GM18511 (cell line): ENCODE data around the gene TMC1.
"Not testable (repeated sequence)": the region's sequence is repeated elsewhere in the genome, so short reads cannot be mapped to it uniquely, and the experiment has no call there.

ENCODE experiments used
- ATAC-seq: cut with Tn5 transposase; IDR thresholded peaks from one replicate; pipeline ENCODE4 v1.9.1; 2021; ENCODE audit warnings: mild to moderate bottlenecking, moderate library complexity; ENCODE audit not compliant: unreplicated experiment

Gene TMC1

DNA sequence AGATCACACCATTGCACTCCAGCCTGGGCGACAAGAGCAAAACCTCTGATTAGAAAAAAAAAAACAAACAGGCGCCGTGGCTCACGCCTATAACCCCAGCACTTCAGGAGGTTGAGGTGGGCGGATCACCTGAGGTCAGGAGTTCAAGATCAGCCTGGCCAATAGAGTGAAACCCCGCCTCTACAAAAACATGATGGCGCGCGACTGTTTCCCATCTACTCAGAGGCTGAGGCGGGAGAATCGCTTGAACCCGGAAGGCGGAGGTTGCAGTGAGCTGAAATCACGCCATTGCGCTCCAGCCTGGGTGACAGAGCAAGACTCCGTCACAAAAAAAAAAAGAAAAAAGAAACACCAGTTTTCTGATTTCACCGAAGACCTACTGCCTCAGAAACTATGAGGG lies at the start of gene TMC1:
TMC1 (plus strand) TSS at position 193 of the 400 bp plus-strand sequence. CDS start 127,041 bp downstream, outside the sequence.
- ATAC-seq = not testable (repeated sequence)

DNA sequence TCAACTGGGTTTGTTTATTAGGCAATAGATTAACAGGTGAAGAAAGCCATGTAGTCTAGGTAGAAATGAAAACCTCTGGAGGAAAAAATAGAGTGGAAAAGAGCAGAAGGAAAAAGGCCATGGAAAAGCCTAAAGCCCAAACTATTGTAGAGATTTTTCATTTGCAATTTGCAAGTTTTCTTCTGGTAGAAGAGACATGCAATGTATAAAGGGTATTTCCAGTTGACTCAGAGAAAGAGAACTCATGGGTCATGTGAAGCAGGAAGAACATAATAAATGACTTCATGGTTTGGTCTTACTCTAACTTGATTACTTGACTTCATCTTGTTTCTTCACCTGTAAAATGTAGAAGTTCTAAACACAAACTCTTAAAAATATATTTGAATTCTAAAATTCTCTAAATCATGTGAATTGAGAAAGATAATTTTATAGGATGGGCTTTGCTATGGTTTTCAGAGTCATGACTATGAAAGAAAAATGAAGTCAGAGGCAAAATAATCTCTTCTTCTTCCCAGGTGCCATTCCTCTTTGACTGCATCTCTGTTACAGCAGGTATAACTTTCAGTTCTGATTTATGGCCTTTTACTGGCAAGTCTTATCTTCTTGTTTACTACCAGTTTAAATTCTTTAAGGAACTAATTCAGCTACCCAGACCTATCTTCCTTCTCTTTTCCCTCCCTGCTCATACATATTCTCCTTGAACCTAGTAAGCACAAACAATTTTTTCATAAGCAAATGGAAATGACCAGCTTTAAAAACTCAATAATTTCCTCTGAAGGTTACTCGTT lies 47.7 kb upstream of the TMC1 start:
- peak; percentile 89 for ATAC-seq

DNA sequence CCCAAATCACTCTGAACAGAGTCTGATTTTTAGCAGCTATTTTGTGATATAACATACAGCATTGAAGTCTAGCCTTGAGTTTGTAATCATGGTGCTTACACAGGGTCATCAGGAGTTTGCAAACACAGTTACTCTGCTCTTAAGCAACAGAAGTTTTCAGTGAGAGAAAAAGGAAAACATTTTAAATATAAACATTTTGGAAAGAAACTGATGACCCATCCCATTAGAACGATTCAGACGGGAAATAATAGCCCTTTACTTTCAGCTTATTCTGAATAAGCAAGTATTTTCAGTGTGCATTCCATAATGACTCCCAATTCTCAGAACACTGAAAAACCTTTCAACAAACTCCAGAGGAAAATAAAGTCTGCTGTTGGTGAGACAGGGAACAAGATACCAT lies 46.7 kb upstream of the TMC1 start:
- ATAC-seq = no peak

DNA sequence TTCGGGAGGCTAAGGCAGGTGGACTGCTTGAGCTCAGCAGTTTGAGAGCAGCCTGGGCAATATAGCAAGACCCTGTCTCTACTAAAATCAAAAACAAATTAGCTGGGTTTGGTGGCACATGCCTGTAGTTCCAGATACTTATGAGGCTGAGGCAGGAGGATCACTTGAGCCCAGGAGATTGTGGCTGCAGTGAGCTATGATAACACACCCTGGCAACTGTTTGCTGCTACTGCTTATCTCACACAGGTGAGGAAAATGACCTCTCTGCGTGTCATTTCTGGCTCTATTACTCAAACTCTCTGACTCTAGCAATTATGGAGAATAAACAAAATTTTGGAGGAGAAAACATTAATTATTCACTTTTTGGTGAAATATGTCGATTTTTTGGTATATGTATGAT lies 45.3 kb upstream of the TMC1 start:
- no peak for ATAC-seq

DNA sequence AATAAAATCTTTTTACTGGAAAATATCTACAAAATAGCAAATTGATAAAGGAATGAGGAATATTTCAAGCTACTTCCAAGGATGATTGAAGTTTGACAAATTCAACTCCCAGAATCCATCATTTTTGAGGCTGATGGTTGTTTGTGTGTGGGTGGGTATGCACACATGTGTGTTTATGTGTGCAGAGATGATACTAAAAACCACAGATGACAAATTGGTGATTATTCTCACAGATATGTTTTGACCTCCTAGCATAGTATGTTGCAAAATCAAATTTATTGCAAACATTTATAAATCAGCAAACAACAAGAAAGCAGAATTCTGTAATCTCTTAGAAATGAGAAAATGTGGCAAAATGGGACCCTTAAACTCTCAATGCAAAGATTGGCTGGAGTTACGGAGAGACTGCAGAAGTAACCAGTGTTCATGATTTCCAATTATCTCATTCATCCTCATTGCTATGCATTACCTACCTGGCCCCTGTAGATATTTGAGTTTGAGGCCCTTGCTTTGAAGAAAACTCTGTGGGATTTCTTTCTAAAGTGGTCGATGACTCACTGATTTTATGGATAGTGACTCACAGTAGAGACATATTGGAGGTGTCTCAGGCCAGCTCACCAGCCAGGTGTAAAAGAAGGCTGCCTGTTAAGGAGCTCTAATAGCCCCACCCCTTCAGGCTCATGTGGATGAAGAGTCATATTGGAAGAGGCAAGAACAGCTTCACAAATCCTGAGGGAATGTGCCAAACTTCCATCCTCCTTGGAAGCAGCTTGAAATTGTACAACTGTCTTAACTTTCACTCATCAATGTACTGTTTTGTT lies 44.6 kb upstream of the TMC1 start:
- ATAC-seq = no peak

DNA sequence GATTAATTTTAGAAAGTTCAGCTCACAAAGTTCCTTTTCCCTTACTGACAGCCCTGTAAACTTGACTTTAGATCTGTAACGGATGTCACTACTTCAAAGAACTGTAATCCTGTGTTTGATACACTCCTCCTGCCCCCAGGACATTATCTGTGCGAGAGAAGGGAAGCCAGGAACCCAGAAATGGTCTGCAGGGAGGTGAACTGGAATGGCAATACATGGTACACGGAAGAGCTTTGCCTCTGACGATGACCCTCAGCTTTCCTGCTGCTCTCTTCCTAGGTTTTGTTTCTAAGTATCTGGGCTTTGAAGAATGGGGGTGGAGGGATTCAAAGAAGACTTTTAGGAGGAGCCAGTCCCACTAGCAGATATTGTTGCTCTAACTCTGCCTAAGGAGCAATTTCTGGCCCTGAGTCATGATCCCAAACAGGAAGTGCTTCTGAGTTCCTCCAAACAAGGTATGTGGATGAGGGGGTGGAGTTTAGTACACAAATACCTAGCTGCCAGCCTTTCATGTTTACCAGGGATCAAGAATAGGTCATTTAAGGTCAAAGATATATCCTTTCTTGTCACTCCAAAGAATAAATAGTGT lies 43.4 kb upstream of the TMC1 start:
- no peak for ATAC-seq

DNA sequence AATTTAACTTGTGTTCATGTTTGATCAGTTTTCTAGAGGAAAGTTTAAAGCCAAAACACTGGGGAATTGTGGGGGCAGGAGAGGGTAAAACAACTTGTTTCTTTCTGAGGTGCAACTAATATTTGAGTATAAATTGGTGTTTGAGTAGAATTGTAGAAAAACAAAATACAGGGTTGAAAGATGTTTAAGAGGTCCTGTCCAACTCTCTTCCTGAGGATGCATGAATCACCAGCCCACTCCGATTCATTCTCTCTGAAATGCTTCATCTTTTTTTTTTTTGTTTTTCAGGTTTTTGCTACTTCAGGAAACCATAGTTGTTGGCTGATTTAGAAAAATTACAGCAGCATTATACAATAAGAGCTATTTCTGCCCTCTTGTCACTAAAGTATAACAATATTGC lies 42.4 kb upstream of the TMC1 start:
- ATAC-seq = no peak

DNA sequence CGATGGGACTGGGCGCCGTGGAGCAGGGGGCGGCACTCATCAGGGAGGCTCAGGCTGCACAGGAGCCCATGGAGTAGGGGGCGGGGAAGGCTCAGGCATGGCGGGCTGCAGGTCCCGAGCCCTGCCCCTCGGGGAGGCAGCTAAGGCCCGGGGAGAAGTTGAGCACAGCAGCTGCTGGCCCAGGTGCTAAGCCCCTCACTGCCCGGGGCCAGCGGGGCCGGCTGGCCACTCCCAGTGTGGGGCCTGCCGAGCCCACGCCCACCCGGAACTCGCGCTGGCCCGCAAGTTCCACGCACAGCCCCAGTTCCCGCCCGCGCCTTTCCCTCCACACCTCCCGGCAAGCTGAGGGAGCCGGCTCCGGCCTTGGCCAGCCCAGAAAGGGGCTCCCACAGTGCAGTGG lies 41.1 kb upstream of the TMC1 start:
- ATAC-seq = not testable (repeated sequence)

DNA sequence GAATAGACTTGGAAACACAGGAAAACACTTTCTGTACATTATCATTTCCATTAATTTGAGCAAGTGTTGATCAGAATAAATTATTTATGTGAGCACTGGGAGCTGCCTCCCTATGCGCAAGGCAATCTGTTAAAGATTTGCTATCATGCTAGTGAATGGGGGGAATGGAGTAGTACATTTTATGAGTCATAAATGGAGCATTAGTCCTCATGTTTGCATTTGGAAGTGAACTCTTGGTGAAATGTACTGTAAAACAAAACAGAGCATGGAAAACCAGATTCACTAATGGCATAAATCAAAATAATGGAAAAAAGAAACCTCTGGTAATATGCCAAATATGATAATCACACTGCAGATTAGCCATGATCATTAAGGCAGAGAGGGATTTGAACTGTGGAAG lies 40.5 kb upstream of the TMC1 start:
- ATAC-seq = no peak

DNA sequence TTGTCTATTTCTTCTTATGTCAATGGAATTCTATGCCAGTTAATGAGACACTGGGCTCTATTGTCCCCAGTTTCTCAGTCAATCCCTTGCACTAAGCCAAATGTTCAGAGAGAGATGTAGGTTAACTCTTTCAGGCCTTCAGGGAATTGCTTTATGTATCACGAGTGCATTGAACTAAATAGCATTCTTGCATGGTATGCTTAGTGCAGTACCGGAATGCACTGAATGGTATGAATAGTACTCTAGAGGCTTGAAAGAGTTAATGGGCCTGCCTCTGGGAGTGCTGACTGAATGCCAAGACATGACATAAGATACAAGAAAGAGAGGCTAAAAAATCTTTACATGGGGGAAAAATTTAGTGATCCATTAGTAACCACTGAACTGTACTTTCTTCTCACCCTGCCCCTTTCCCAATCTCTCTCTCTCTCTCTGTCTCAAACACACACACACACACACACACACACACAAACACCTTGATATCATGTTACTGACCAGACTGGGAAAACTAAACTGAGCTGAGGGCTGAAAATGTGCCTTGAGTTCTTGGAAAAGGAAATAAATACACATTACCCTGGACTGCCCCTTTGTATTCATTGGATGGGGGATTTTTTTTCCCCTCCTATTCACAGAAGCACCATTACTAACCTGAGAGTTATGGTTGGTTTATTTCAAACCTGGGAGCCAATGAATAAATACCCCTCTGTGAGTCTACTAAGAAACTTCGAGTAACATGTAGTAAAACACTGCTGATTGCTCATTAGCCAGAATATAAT lies 35.4 kb upstream of the TMC1 start:
- no peak for ATAC-seq

DNA sequence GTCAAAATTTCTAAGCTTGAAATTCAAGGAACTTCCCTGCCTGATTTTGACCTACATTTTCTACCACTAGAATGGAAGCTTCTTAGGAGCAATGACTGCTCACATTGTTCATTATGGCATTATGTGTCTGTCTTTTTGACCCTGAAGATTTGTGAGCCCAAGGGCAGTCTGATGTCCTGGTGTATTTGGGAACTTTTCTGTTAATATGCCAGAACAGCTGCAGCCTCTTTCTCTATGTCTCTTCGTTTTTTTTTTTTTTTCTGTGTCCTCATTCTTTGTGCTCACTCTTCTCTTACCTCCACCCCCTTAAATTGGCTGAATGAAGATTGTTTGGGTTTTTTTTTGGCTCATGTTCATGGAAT lies 34.8 kb upstream of the TMC1 start:
- ATAC-seq = no peak

DNA sequence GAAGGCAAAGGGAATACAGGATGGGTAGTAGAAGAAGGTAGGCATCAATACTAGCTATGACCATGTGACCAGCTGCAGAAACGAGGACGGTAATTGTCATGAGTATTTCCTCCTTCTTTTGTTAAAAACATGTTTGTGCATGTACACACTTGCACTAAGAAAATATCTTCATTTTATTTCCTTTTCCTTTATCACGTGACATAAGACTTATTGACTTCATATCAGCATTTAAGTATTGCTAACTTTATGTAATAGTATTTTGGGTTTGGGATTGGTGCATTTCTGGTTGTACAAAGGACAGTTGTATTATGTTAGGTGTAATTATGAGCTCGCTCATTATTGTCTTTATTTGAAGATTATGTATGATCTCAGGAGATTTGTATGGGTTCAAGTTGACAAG lies 33.7 kb upstream of the TMC1 start:
- ATAC-seq = not testable (repeated sequence)

DNA sequence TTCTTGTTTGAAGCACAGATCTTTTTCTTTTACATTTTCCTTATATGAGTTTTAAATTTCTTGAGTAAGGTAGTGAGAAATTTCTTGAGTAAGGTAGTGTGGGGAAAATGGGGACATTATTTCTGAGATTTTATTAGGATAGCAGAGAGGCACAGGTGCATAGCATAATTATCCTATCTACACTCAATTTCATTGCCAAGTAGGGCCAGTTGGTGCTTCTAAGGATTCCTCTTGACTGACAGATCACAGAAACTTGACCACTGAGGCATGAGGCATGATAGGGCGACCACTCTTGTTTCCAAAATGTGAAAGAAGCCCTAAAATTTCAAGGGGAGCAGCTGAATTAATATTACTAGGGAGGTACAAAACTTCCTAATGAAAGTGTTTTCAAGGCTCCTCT lies 31.4 kb upstream of the TMC1 start:
- ATAC-seq = no peak

DNA sequence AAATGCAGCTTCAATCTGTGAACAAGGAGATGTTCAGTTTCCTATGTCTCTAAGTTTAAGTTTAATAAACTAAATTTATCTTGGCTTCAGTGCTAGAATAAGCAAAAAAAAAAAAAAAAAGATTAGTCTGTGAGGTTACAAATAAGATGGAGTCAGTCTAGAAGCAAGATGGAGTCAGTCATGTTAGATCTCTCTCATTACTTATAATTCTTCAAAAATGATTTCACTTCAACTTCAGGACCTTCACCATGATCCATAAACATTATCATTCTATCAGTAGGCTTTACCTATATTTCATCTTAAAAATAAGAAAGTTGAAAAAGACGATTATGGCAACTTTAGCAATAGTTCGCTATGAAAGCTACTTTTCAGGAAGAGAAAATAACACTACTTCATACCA lies 30.2 kb upstream of the TMC1 start:
- no peak for ATAC-seq

DNA sequence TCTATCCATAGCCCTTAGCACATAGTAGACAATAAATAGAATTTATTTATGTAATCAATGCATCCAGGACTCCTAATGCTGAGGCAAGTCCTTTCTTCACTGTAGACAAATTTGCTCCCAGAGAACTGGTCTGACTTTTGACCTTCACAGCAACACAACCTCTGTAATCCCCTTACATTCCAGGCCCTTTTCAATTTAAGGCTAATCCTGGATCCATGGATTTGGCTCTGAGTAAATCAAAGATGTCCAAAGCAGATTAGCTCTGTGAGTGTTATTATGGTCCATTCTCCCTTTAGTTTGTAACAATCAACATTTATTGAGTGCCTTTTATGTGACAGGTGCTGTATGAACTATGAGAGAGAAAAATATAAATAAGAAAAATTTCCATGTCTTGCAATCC lies 27.4 kb upstream of the TMC1 start:
- ATAC-seq = no peak

DNA sequence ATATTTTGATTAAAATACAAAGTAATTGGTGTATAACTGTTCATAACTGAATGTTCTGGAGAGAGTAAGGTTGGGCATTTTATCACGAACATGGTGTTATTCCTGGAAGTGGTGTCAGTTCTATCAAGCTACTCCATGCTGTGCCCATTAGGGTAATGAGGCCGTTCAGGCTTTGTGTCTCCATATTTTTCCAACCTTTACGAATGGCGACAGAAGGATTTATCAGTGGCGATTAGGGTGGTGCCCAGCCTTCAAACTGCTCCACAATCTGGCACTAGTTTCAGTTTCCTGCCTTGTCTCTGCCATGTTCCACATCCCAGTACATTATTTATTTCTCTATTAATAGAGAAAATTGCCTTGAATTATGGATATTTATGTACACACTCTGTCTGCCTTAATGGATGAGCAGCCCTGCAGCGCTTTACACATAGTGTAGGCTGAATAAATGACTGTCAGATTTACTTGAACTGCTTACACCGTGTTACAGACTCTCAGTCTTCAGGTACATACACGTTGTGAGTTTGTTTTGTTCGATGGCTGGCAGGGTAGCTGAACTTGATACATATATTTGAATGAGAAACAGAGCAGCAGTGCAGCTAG lies 23.9 kb upstream of the TMC1 start:
- ATAC-seq = no peak

DNA sequence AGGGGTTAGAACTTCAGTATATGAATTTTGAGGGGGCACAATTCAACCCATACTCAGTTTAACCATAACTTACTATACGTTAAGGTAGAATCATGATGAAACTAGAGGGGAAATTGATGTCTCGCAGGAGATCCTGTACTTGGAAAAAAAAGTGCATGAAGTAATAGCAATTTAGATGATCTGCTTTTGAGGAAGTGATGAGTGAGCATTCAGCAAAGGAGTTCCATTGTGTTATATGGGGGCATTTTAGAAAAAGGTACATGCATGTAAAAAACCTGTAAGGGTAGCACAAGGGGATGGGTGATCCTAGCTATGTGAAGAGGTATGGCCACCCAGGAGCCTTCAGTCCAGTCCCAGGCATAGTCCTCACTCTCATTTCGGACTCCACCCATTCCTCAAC lies 14.8 kb upstream of the TMC1 start:
- no peak for ATAC-seq

DNA sequence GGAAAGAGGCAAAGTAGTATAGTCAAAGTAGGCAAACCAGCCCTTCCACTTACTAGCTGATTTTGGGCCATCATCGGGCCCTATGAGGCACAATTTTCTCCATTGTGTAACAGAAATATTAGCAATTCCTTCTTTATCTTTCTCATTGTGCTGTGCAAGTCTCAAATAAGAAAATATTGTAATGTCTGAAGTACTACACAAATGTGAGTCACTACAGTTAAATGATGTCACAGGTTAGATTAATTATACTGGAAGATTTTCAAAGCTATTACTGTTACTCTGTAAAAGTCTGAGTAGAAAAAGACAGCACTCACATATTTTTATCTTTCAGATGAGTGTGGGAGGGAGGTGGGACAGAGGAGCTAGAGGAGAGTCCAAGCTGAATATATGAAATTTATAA lies 12.4 kb upstream of the TMC1 start:
- peak; percentile 40 for ATAC-seq

DNA sequence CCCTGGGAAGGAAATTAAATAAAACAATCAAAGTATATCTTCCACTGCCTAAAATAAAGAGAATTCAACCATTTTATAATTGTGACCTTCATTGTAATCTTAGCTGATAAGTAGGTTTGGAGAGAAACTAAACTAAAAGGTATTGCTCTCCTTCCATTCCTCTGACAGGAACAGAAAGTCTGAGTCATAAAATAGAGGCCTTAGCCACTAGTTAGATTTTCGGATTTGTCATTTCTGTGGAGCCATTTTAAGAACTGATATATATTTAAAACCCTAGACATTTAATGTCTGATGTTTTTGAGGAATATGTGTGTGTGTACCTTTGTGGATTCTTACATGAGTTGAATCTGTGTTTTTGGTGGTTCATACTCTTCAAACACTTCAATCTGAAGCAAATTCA lies 11.8 kb upstream of the TMC1 start:
- ATAC-seq = peak; percentile 97

DNA sequence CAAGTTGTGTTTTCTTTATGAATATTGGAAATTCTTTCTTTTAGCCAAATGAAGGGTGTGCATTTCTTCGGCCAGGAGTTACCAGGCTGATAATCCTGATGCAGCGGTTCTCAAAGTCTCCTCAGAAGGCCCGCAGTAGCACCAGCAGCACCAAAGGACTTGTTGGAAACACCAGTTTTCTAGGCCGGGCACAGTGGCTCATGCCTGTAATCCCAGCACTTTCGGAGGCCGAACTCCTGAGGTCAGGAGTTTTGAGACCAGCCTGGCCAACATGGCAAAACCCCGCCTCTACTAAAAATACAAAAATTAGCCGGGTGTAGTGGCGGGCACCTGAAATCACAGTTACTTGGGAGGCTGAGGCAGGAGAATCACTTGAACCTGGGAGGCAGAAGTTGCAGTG lies 397 bp upstream of the TMC1 start:
- ATAC-seq = not testable (repeated sequence)
